GM18508 (cell line): Measurements from ENCODE around the gene SLC28A2.

Source experiments
- ATAC-seq: cut with Tn5 transposase; IDR thresholded peaks from one replicate; pipeline ENCODE4 v1.9.1; 2021; ENCODE audit warnings: moderate number of reproducible peaks; ENCODE audit not compliant: insufficient read depth, unreplicated experiment

Gene SLC28A2

GRCh38 chr15:45319472-45320214, 67.6 kb downstream of the SLC28A2 start:
- ATAC-seq, result no peak

DNA sequence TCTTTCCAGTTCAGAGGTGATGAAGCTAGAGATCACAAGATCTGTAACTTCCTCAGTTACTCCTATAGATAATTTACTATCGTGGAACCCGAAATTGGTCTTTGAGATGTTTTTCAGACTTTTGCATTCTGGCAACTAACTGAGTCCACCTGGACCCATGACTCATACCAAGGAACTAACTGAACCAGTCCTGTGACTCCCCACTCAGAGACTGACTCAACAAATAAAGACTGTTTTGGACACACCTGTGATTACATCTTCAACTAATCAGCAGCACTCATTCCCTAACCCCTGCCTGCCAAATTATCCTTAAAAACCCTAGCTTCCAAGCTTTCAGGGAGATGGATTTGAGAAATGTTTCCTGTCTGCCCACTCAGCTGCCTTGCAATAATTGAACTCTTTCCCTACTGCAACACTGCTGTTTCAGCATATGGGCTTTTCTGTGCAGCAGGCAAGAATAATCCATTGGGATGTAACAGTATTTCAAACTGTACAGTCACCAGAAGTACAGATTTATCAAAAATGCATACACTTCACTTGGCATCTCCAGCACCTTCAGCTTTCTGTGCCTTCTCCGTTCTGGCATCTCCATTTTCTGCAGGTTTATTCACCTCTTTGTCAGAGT, 68.7 kb downstream of the SLC28A2 start:
- ATAC-seq, result no peak

DNA sequence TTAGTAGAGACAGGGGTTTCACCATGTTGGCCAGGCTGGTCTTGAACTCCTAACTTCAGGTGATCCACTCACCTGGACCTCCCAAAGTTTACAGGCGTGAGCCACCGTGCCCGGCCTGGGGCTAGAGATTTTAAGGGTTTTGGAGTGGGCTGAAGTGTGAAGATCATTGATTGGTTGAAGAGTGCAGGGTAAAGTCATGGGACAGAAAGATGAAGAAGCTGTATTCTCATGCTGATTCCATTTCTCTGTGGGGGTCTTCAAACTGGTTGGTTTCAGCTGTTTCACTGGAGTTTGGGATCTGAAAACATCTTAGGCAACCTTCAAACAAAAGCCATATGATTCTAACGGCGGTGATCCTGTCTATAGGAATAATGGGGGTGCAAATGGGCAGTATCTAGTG, 74.2 kb downstream of the SLC28A2 start:
- no peak for ATAC-seq

DNA sequence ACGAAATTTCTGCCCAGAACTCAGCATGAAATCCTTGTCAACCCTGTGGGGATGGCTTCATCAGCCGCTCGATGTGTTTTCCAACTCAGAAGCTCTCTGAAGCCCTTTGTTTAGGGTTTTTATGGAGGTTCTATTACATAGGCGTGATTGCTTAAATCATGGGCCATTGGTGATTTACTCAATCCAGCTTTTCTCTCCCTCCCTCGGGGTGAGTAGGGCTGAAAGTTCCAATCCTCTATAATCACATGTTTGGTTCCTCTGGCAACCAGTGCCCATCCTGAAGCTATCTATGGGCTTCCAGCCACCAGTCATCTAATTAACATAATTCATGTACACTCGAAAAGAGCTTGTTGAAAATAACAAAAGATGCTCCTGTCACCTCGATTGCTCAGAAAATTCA, 74.7 kb downstream of the SLC28A2 start:
- no peak for ATAC-seq
